Duodenal mucosa (tissue), 2 donors: ENCODE data around the gene IPO7.

ENCODE experiments used
- H3K27ac ChIP-seq: one replicate; pipeline ENCODE4 v1.7.0; 2013; ENCODE audit warnings: low read depth, low read length
- H3K27me3 ChIP-seq, 2 donors: one replicate each; pipeline ENCODE4 v1.7.0; 2013; ENCODE audit warnings: low read length in 2 of 2, control low read depth in 1 of 2; ENCODE audit not compliant: insufficient read depth in 2 of 2, control insufficient read depth in 1 of 2
- H3K36me3 ChIP-seq, 2 donors: one replicate each; pipeline ENCODE4 v1.7.0; 2013; ENCODE audit warnings: low read length in 2 of 2, control low read depth in 1 of 2; ENCODE audit not compliant: insufficient read depth in 2 of 2, control insufficient read depth in 1 of 2
- H3K4me1 ChIP-seq, 2 donors: one replicate each; pipeline ENCODE4 v1.7.0; 2013; ENCODE audit warnings: low read length in 2 of 2, control low read depth in 1 of 2; ENCODE audit not compliant: insufficient read depth in 2 of 2, control insufficient read depth in 1 of 2
- H3K4me3 ChIP-seq, 2 donors: one replicate each; pipeline ENCODE4 v1.7.0; 2013; ENCODE audit warnings: low read length in 2 of 2, low read depth in 1 of 2
- H3K9ac ChIP-seq, 2 donors: one replicate each; pipeline ENCODE4 v1.7.0; 2013; ENCODE audit warnings: low read length in 2 of 2, low read depth in 1 of 2
- H3K9me3 ChIP-seq, 2 donors: one replicate each; pipeline ENCODE4 v1.7.0; 2013; ENCODE audit warnings: low read length in 2 of 2, control low read depth in 1 of 2; ENCODE audit not compliant: control insufficient read depth in 1 of 2

Gene IPO7

GRCh38 chr11:9363954-9364912 lies 20.2 kb upstream of the IPO7 start:
- peak overlapping the region; percentile 71 to 76 for H3K4me3 ChIP-seq
- no peaks in the 10 kb centered on the region for H3K9me3 ChIP-seq
- no peaks in the 10 kb centered on the region for H3K36me3 ChIP-seq
- H3K4me1 ChIP-seq, result peaks cover 0 to 4% of the 10 kb centered on the region in 2 donors
- peak overlapping the region; percentile 95 for H3K27ac ChIP-seq
- no peaks in the 10 kb centered on the region for H3K27me3 ChIP-seq
- peak overlapping the region; percentile 85 to 95 for H3K9ac ChIP-seq

GRCh38 chr11:9367551-9367950 lies 16.9 kb upstream of the IPO7 start:
- Histone ChIP-seq H3K9me3 (no peaks in the 10 kb centered on the region), H3K27me3 (no peaks in the 10 kb centered on the region), H3K4me3 (no peak overlapping the region), H3K27ac (no peak overlapping the region), H3K36me3 (no peaks in the 10 kb centered on the region), H3K4me1 (peaks cover 0 to 4% of the 10 kb centered on the region in 2 donors), H3K9ac (no peak overlapping the region)

GRCh38 chr11:9377036-9377435 lies 7.4 kb upstream of the IPO7 start:
- Histone ChIP-seq H3K36me3 (no peaks in the 10 kb centered on the region), H3K9me3 (no peaks in the 10 kb centered on the region), H3K4me1 (no peaks in the 10 kb centered on the region), H3K9ac (no peak overlapping the region), H3K4me3 (no peak overlapping the region), H3K27me3 (no peaks in the 10 kb centered on the region), H3K27ac (no peak overlapping the region)

GRCh38 chr11:9379041-9379440 lies 5.4 kb upstream of the IPO7 start:
- Histone ChIP-seq H3K27ac (no peak overlapping the region), H3K4me1 (no peaks in the 10 kb centered on the region), H3K9ac (no peak overlapping the region), H3K9me3 (no peaks in the 10 kb centered on the region), H3K36me3 (no peaks in the 10 kb centered on the region), H3K4me3 (no peak overlapping the region), H3K27me3 (no peaks in the 10 kb centered on the region)

GRCh38 chr11:9380773-9381172 lies 3.7 kb upstream of the IPO7 start:
- H3K9ac ChIP-seq, result no peak overlapping the region
- peaks cover 3 to 8% of the 10 kb centered on the region in 2 donors for H3K4me1 ChIP-seq
- H3K27ac ChIP-seq, result no peak overlapping the region
- H3K9me3 ChIP-seq, result no peaks in the 10 kb centered on the region
- H3K27me3 ChIP-seq, result no peaks in the 10 kb centered on the region
- H3K36me3 ChIP-seq, result no peaks in the 10 kb centered on the region
- H3K4me3 ChIP-seq, result no peak overlapping the region

- Histone ChIP-seq H3K9ac (peak overlapping the region; percentile 89 to 90), H3K9me3 (no peaks in the 10 kb centered on the region), H3K36me3 (no peaks in the 10 kb centered on the region), H3K4me3 (peak overlapping the region; percentile 89 to 95), H3K4me1 (peaks cover 10 to 15% of the 10 kb centered on the region in 2 donors), H3K27me3 (no peaks in the 10 kb centered on the region), H3K27ac (peak overlapping the region; percentile 86)
These were observed 961 bp downstream of the IPO7 start for GRCh38 chr11:9385327-9385899.

- peak overlapping the region in 1 of 2 donors; percentile 90 for H3K9ac ChIP-seq
- no peaks in the 10 kb centered on the region for H3K27me3 ChIP-seq
- peak overlapping the region; percentile 89 to 95 for H3K4me3 ChIP-seq
- no peaks in the 10 kb centered on the region for H3K36me3 ChIP-seq
- peaks cover 10 to 15% of the 10 kb centered on the region in 2 donors for H3K4me1 ChIP-seq
- H3K9me3 ChIP-seq, result no peaks in the 10 kb centered on the region
- no peak overlapping the region for H3K27ac ChIP-seq
These were observed 1.6 kb downstream of the IPO7 start for GRCh38 chr11:9386086-9386485.

- Histone ChIP-seq H3K9ac (no peak overlapping the region), H3K4me1 (peaks cover 10 to 15% of the 10 kb centered on the region in 2 donors), H3K27me3 (no peaks in the 10 kb centered on the region), H3K27ac (no peak overlapping the region), H3K4me3 (no peak overlapping the region), H3K36me3 (no peaks in the 10 kb centered on the region), H3K9me3 (no peaks in the 10 kb centered on the region)
These were observed 2.4 kb downstream of the IPO7 start for GRCh38 chr11:9386901-9387300.

GRCh38 chr11:9396310-9396709 lies 11.9 kb downstream of the IPO7 start:
- no peak overlapping the region for H3K4me3 ChIP-seq
- H3K27me3 ChIP-seq, result no peaks in the 10 kb centered on the region
- H3K27ac ChIP-seq, result no peak overlapping the region
- H3K9ac ChIP-seq, result no peak overlapping the region
- H3K4me1 ChIP-seq, result peaks cover 0 to 4% of the 10 kb centered on the region in 2 donors
- H3K9me3 ChIP-seq, result no peaks in the 10 kb centered on the region
- peaks cover 0 to 3% of the 10 kb centered on the region in 2 donors for H3K36me3 ChIP-seq

GRCh38 chr11:9396752-9397151 lies 12.3 kb downstream of the IPO7 start:
- H3K4me1 ChIP-seq, result peaks cover 0 to 4% of the 10 kb centered on the region in 2 donors
- no peak overlapping the region for H3K27ac ChIP-seq
- no peak overlapping the region for H3K4me3 ChIP-seq
- no peaks in the 10 kb centered on the region for H3K9me3 ChIP-seq
- H3K27me3 ChIP-seq, result no peaks in the 10 kb centered on the region
- no peak overlapping the region for H3K9ac ChIP-seq
- peaks cover 0 to 3% of the 10 kb centered on the region in 2 donors for H3K36me3 ChIP-seq
